GM12872 (cell line): ENCODE results near the gene CCL20.

ENCODE experiments used
- CTCF ChIP-seq: IDR thresholded peaks from 3 replicates; pipeline ENCODE4 v1.5.1; 2011; ENCODE audit warnings: low read depth, mild to moderate bottlenecking, low read length, moderate library complexity; ENCODE audit not compliant: insufficient read depth

CCL20 gene

GRCh38 chr2:227818675-227819397 is 5.2 kb downstream of the CCL20 start:
- TF ChIP-seq CTCF: no peak

GRCh38 chr2:227819398-227819697 is 5.7 kb downstream of the CCL20 start:
- TF ChIP-seq CTCF: no peak

DNA sequence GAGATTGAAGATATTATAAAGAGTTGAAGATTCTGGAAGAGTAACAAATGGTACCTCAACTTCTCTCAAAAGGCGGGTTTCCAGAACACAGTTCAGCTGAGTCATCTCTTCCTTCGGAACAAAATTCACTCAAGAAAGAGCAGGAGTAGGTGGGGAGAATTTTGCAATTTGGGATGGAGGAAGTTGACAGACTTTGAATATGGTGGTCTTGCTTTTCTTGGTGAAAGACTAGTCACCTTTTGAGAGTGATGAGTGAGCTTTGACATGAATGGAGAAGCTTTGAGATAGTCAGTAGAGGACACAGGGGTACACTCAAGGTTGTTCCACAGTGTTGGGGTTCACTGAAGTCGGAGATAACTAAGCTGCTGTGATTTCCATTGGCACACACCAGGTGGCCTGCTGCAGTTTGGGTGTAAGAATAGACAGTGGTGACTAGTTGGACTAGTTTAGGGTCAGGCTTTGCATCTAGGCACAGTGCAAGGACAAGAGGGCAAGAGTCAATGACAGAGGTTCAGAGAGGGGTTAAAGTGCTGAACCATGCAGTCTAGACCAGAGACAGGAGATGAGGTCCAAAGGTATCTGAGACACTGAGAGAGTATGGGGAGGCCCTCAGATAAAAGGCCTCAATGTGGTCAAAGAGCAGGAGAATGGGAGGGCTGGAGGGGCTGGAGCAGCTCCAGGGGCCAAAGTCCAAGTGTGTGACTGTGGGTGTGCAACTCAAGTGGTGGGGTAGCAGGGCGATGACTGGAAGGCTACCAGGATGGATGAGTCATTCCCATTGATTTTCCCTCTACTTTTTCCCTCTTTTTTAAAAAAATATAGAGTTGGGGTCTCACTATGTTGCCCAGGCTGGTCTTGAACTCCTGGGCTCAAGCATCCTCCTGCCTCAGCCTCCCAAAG is 7.7 kb downstream of the CCL20 start:
- no peak for TF ChIP-seq CTCF

DNA sequence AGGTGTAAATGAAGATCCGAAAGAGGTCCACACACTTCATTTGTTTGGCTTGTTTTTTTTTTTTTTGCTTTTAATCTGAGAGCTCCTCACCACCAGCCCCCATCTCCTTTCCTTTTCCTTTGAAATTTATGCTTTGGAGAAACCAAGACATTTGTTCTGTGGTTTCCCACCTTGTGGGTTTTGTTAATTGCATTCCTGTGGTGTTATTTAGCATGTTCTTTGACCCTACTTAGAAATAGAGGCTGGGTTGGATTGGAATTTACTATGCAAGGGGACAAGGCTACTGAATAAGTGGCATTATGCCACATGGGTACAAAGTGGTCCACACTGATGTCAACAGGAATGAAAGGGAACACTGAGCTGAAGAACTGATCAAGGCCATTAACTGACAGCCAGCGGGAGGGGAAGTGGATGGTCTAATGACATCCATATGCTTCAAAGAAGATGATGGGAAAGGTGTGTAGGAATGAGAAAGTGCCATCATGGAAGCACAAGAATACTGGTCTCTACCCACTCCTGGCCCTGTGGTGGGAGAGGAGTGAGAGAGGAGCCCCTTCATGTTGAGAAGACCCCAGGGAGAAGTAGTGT is 8.9 kb downstream of the CCL20 start:
- no peak for TF ChIP-seq CTCF

DNA sequence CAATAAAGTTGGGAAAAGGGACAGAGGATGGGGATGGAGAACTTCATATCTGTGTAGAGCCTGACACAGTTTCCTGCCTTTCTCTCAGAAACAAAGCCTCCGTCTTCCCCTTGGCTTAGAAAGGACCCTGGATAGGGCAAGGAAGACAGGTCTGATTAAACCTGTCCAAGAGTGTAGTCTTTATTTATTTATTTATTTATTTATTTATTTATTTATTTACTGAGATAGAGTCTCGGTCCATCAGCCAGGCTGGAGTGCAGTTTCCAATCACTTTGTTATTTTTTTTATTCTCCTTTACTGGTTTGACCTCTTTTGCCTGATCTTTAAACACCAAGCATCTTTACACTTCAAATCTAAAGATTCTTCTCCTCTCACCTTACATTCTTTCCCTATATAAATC is 10.3 kb downstream of the CCL20 start:
- TF ChIP-seq CTCF: no peak

GRCh38 chr2:227824711-227825110 is 11.1 kb downstream of the CCL20 start:
- no peak for TF ChIP-seq CTCF

GRCh38 chr2:227826019-227826521 is 12.4 kb downstream of the CCL20 start:
- TF ChIP-seq CTCF: no peak
